GM15510 (cell line): ENCODE measurements around the gene WFDC1.

Experiments
- POLR2A ChIP-seq: IDR thresholded peaks from 3 replicates; pipeline ENCODE4 v1.6.1; 2011; ENCODE audit warnings: borderline replicate concordance; ENCODE audit not compliant: insufficient read length; ENCODE audit errors: extremely low read depth

The WFDC1 gene

DNA sequence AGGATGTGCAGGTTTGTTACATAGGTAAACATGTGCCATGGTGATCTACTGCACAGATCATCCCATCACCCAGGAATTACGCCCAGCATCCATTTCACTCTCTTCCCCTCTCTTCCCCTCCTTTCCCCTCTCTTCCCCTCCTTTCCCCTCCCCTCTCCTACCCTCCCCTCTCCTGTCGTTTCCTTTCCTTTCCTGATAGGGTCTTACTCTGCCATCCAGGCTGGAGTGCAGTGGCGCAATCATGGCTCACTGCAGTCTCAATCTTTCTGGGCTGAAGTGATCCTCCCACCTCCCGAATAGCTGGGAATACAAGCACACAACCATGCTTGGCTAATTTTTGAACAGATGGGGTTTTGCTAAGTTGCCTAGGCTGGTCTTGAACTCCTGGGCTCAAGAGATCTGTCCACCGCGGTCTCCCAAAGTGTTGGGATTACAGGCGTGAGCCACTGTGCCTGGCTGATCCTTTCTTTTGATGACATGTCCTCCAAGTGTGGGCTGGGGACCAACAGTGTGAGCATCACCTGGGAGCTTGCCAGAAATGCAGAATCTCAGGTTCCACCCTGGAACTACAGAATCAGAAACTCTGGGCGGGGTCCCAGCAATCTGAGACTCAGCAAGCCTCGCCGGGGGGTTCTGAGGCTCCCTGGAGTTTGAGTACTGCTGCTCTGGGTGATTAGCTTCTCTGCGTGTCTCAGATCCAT lies 84.5 kb downstream of the WFDC1 start:
- no peak for TF ChIP-seq POLR2A
